Bronchial epithelial cell (primary cell): Measurements from ENCODE around the gene CMTM2. TPM values are rescaled to one million over a fixed set of nuclear protein-coding genes. Genes with fewer than 3 reads are reported as not detected.

Source experiments
- DNase-seq: peaks from one replicate; pipeline ENCODE4 v3.0.0-alpha.2; 2010; ENCODE audit warnings: low read depth
- FAIRE-seq: peaks from 2 replicates; lab custom pipeline; 2011; peaks lifted over from hg19 to GRCh38; lab: Jason Lieb, UNC
- H3K27me3 ChIP-seq: 2 replicates; pipeline ENCODE4 v1.5.1; 2011; ENCODE audit warnings: low read length; ENCODE audit not compliant: control insufficient read depth, insufficient read depth
- H3K36me3 ChIP-seq: 2 replicates; pipeline ENCODE4 v1.5.1; 2011; ENCODE audit warnings: low read length; ENCODE audit not compliant: control insufficient read depth, insufficient read depth
- H3K4me3 ChIP-seq: 2 replicates; pipeline ENCODE4 v1.5.1; 2011; ENCODE audit warnings: mild to moderate bottlenecking, low read depth, low read length, control low read depth
- CTCF ChIP-seq: IDR thresholded peaks from 2 replicates; pipeline ENCODE4 v1.5.1; 2011; ENCODE audit warnings: mild to moderate bottlenecking, moderate library complexity, low read length, control low read depth, inconsistent platforms; ENCODE audit not compliant: insufficient read depth, severe bottlenecking
- total RNA-seq: library from RNA; depleted of rRNA; stranded (reverse); fragments of >200 nt; gene quantifications from 2 replicates; pipeline ENCODE4 v1.2.1, GENCODE V29; 2014

Gene CMTM2
- total RNA-seq, 1 donor from 2014 or later: not detected

- no peak for TF ChIP-seq CTCF
- Histone ChIP-seq H3K36me3 (no peaks in the 10 kb centered on the region), H3K4me3 (no peak overlapping the region), H3K27me3 (no peaks in the 10 kb centered on the region)
- no peak for FAIRE-seq
- DNase-seq: no peak
Observed at GRCh38 chr16:66572356-66572755, 6.9 kb upstream of the CMTM2 start.

GRCh38 chr16:66574081-66574480, 5.2 kb upstream of the CMTM2 start:
- peaks cover 12% of the 10 kb centered on the region for H3K27me3 ChIP-seq
- FAIRE-seq: no peak
- TF ChIP-seq CTCF: no peak
- no peaks in the 10 kb centered on the region for H3K36me3 ChIP-seq
- H3K4me3 ChIP-seq: no peak overlapping the region
- no peak for DNase-seq

GRCh38 chr16:66574531-66574930, 4.7 kb upstream of the CMTM2 start:
- no peak overlapping the region for H3K4me3 ChIP-seq
- DNase-seq (no peak), FAIRE-seq (no peak)
- peaks cover 15% of the 10 kb centered on the region for H3K27me3 ChIP-seq
- no peaks in the 10 kb centered on the region for H3K36me3 ChIP-seq
- TF ChIP-seq CTCF: no peak

GRCh38 chr16:66575060-66575459, 4.2 kb upstream of the CMTM2 start:
- Histone ChIP-seq H3K36me3 (no peaks in the 10 kb centered on the region), H3K4me3 (no peak overlapping the region), H3K27me3 (peaks cover 15% of the 10 kb centered on the region)
- FAIRE-seq (no peak), DNase-seq (no peak)
- TF ChIP-seq CTCF: no peak

- Histone ChIP-seq H3K27me3 (peaks cover 15% of the 10 kb centered on the region), H3K4me3 (no peak overlapping the region), H3K36me3 (no peaks in the 10 kb centered on the region)
- no peak for DNase-seq
- no peak for FAIRE-seq
- no peak for TF ChIP-seq CTCF
Observed at GRCh38 chr16:66576296-66576695, 3.0 kb upstream of the CMTM2 start.

GRCh38 chr16:66580605-66581209, 1.4 kb downstream of the CMTM2 start:
- Histone ChIP-seq H3K36me3 (no peaks in the 10 kb centered on the region), H3K4me3 (no peak overlapping the region), H3K27me3 (peaks cover 15% of the 10 kb centered on the region)
- peak; percentile 82 for DNase-seq
- FAIRE-seq: peak; percentile 58
- TF ChIP-seq CTCF: no peak
